ENCODE results near the gene PPM1M. TPM values are rescaled to one million over a fixed set of nuclear protein-coding genes. Genes with fewer than 3 reads are reported as not detected.
A peak's percentile ranks its signal among the peaks of the same experiment; 100 is the strongest.

Gene PPM1M
- total RNA-seq, 1 donor from 2014 or later, result 48.3 TPM

DNA sequence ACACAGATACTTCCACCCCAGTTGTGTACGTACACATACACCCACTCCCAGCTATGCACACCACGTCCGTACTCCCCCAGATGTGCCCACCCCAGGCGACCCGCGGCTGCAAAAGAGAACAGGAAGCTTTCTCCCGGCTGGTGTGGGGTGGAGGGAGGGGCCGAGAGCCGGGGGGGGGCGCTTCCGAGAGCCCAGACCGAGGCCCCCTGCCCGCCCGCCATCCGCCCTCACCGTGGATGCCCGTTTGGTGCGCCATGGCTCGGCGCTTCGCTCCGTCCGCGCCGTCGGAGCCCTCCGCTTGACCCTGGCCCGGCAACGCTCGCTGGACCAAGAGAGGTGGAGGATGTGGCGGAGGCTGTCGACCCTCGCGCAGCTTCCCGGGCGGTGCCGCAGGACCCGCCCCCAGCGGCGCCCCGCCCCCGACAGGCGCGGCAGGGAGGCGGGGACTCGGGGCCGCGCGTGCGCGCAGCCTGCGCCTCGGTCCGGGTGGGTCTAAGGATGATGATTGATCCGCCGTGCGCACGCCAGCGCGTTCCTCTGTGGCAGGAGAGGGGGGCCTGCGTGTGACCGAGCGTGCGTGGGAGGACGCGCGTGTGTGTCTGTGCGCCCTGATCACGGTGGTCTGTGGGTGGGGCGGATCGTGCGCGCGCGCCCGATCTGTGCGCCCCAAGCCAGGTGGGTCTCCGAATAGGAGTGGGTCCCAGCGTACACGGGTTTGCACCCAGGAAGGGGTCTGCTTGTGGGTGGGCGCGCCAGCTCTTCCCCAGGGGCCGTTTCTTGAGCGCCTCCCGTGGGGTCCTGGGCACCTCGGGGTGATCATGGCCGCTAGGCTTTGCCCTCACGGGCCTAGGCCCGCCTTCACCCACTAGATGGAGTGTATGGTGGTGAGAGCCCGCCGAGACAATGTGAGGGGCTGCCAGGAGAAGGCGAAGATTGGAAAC is 6.5 kb upstream of the PPM1M start, which contains the start of gene TWF2:
TWF2 (minus strand) TSS at position 398 of the 941 bp plus-strand sequence; CDS start at position 256, 142 bp downstream.
- Mint-ChIP-seq H3K27ac (peak within 1 kb of the TSS; percentile 99), H3K36me3 (ENCODE audit: low read depth) (peaks cover 17% of the 10 kb centered on the region), H3K27me3 (no peaks in the 10 kb centered on the region), H3K4me1 (peaks cover 62% of the 10 kb centered on the region), H3K4me3 (peak within 1 kb of the TSS; percentile 93), H3K9me3 (no peaks in the 10 kb centered on the region)
- intact Hi-C loops (cut with micrococcal nuclease), result loop anchor here (1.0 kb wide), 3 partner anchors 19 to 49 kb away; partner anchors contain the start of gene WDR82
- DNase-seq, result peak; percentile 97

DNA sequence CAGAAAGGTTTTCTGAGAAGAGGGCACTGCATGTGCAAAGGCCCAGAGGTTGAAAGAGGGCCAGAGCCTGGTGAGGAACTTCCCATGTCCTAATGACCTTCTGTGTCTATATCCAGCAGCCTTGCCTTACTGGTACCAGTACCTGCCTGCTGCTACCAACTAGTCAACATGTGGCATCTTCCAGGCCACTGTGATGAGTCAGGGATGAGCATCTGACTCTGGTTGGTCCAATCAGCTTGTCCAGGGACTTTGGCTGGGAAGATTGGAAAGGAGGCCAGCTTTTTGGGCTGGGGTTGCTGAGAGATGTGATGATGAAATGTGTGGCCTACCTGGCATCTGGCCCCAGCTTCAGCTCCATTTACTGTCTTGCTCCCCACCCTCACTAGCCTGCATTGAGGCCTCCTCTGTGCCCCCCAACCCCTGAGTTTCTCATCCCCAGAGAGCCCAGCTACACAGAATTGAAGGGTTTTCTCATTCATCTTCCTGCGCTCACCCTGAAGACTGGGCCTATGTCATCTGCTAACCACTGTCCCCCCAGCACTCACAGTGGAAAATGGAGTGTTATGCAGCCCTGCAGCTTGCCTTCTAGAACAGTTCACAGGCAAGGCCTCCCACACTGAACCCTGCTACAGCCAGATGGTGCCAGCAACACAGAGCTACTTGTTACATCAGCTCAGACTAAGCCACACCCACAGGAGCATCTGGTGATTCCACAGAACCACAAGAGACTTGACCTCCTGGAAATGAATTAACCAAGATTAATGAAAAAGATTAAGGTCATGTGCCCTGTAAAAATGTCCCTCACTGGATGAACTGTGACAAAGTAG is 5.3 kb upstream of the PPM1M start:
- Mint-ChIP-seq H3K27ac (peak overlapping the region; percentile 99), H3K9me3 (no peaks in the 10 kb centered on the region), H3K27me3 (no peaks in the 10 kb centered on the region), H3K4me3 (peak overlapping the region; percentile 93), H3K4me1 (peaks cover 67% of the 10 kb centered on the region), H3K36me3 (ENCODE audit: low read depth) (peaks cover 11% of the 10 kb centered on the region)
- intact Hi-C loops (cut with micrococcal nuclease), result loop anchor here (1.0 kb wide), 1 partner anchor 13 kb away; no protein-coding TSS in a partner anchor
- DNase-seq, result peak; percentile 86

DNA sequence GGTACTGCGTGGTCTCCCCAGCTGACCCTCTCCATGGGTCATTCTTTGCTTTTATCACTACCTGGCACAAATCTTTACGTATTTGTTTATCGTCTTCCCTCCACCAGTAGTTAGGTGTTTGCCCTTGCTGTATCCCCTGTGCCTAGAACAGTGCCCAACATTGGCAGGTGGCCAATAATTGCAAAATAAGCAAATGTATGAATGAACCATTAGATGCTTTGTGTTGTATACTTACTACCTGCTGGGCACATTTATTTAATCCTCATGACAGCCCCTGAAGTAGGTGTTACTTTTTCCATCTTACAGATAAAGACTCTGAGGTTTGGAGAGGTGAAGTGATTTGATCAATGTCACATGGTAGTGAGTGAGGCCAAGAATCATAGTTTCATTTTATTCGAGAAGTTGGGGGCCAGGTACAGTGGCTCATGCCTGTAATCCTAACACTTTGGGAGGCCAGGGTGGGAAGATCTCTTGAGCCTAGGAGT is 4.6 kb upstream of the PPM1M start:
- Mint-ChIP-seq H3K27ac (peak overlapping the region; percentile 99), H3K4me1 (peaks cover 61% of the 10 kb centered on the region), H3K9me3 (no peaks in the 10 kb centered on the region), H3K4me3 (peak overlapping the region; percentile 93), H3K36me3 (ENCODE audit: low read depth) (peaks cover 11% of the 10 kb centered on the region), H3K27me3 (no peaks in the 10 kb centered on the region)
- no peak for DNase-seq
- intact Hi-C loops (cut with micrococcal nuclease), result loop anchor here (1.0 kb wide), 1 partner anchor 12 kb away; no protein-coding TSS in a partner anchor

DNA sequence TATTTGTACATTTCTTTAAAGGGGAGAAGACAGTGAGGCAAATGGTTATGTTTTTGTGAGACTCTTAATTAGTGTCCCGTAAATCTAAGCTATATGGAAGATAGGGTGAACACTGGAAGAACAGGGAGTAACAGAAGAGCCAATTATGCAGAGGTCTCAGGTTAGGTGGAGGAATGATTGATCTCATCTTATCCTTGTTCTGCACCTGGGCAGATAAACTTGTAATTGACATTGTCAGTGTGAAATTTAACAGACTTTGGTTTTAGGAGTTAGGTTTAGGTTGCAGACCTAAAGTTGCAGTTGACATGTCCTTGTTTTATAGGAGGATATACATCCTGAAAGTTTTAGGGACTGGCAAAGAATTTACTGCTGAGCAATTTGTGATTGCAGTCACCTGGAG is 3.5 kb upstream of the PPM1M start:
- Mint-ChIP-seq H3K27me3 (no peaks in the 10 kb centered on the region), H3K4me1 (peaks cover 65% of the 10 kb centered on the region), H3K9me3 (no peaks in the 10 kb centered on the region), H3K27ac (peak overlapping the region; percentile 83), H3K4me3 (peak overlapping the region; percentile 35), H3K36me3 (ENCODE audit: low read depth) (peaks cover 13% of the 10 kb centered on the region)
- no peak for DNase-seq
- intact Hi-C loops (cut with micrococcal nuclease), result no loop called here

GRCh38 chr3:52243791-52244628 is 1.5 kb upstream of the PPM1M start:
- Mint-ChIP-seq H3K27me3 (no peaks in the 10 kb centered on the region), H3K36me3 (ENCODE audit: low read depth) (peaks cover 29% of the 10 kb centered on the region)
- intact Hi-C loops (cut with micrococcal nuclease), result loop anchor here (1.0 kb wide), 1 partner anchor 9 kb away; no protein-coding TSS in a partner anchor

DNA sequence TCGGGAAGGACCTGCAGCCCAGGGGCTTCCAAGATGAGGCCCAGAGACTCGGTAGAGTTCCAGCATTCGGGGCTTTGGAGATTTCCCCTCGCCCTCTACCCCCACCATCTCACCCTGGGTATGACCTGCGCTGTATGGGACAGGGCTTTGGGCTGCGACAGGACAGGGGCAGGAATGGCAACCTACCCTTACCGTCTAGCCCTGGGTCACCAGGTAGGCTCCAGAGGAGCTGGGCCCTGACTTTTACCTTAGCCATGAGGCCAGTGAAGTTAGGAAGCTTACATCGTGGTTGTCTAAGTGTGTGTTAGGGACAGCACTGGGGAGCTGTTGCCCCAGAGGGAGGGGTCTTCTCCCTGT is 683 bp downstream of the PPM1M start:
- no peaks in the 10 kb centered on the region for H3K27me3 Mint-ChIP-seq
- no peak for DNase-seq
- no peaks in the 10 kb centered on the region for H3K9me3 Mint-ChIP-seq
- peaks cover 71% of the 10 kb centered on the region for H3K4me1 Mint-ChIP-seq
- peak overlapping the region; percentile 91 for H3K27ac Mint-ChIP-seq
- intact Hi-C loops (cut with micrococcal nuclease), result no loop called here
- H3K4me3 Mint-ChIP-seq, result peak overlapping the region; percentile 90
- peaks cover 37% of the 10 kb centered on the region for H3K36me3 Mint-ChIP-seq (ENCODE audit: low read depth)

More at GRCh38 chr3:52243791-52244628, 1.5 kb upstream of the PPM1M start:
- peak overlapping the region; percentile 88 for H3K27ac Mint-ChIP-seq
- peaks cover 74% of the 10 kb centered on the region for H3K4me1 Mint-ChIP-seq
- no peaks in the 10 kb centered on the region for H3K9me3 Mint-ChIP-seq
- H3K4me3 Mint-ChIP-seq, result peak overlapping the region; percentile 81
- DNase-seq, result peak; percentile 72

DNA sequence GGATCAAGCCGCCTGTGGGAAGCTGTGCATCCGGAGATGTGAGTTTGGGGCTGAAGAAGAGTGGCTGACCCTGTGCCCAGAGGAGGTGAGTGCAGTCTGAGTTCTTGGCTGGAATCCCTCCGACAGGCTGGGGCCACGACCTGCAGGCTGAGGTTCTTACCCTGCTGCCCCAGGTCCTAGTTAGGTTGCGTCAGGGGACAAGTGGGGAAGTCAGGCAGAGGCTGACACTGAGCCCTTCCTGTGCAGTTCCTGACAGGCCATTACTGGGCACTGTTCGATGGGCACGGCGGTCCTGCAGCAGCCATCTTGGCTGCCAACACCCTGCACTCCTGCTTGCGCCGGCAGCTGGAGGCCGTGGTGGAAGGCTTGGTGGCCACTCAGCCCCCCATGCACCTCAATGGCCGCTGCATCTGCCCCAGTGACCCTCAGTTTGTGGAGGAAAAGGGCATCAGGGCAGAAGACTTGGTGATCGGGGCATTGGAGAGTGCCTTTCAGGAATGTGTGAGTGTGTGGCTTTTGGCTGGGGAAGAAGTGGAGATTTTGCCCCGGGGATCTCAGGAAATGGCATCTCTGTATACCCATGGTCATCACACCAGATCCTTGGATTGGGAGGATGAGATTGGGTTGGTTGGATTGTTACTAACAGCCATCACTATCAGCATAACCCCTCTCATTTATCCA is 1.3 kb downstream of the PPM1M start:
- intact Hi-C loops (cut with micrococcal nuclease), result no loop called here
- H3K27ac Mint-ChIP-seq, result peak overlapping the region; percentile 91
- H3K36me3 Mint-ChIP-seq (ENCODE audit: low read depth), result peaks cover 40% of the 10 kb centered on the region
- peak overlapping the region; percentile 90 for H3K4me3 Mint-ChIP-seq
- peaks cover 70% of the 10 kb centered on the region for H3K4me1 Mint-ChIP-seq
- H3K27me3 Mint-ChIP-seq, result no peaks in the 10 kb centered on the region
- H3K9me3 Mint-ChIP-seq, result no peaks in the 10 kb centered on the region
- peak; percentile 77 for DNase-seq

- peaks cover 45% of the 10 kb centered on the region for H3K36me3 Mint-ChIP-seq (ENCODE audit: low read depth)
- DNase-seq, result no peak
- H3K27me3 Mint-ChIP-seq, result no peaks in the 10 kb centered on the region
- peak overlapping the region; percentile 90 for H3K4me3 Mint-ChIP-seq
- peak overlapping the region; percentile 91 for H3K27ac Mint-ChIP-seq
- no peaks in the 10 kb centered on the region for H3K9me3 Mint-ChIP-seq
- H3K4me1 Mint-ChIP-seq, result peaks cover 73% of the 10 kb centered on the region
- intact Hi-C loops (cut with micrococcal nuclease), result no loop called here
Observed at GRCh38 chr3:52247409-52248164, 2.0 kb downstream of the PPM1M start.

DNA sequence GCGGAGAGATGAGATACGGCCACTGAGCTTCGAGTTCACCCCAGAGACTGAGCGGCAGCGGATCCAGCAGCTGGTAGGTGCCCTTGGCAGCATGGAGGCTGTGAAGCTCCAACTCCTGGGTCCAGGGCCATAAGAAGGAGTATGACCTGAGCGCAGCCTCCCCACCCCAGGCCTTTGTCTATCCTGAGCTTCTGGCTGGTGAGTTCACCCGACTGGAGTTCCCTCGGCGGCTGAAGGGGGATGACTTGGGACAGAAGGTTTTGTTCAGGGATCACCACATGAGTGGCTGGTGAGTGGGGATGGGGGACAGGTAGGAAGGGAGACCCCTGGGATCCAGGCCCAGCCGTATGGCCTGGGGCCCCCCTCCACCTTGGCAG is 2.6 kb downstream of the PPM1M start:
- peaks cover 48% of the 10 kb centered on the region for H3K36me3 Mint-ChIP-seq (ENCODE audit: low read depth)
- peak overlapping the region; percentile 90 for H3K4me3 Mint-ChIP-seq
- peak overlapping the region; percentile 81 for H3K27ac Mint-ChIP-seq
- intact Hi-C loops (cut with micrococcal nuclease), result no loop called here
- no peak for DNase-seq
- H3K27me3 Mint-ChIP-seq, result no peaks in the 10 kb centered on the region
- H3K9me3 Mint-ChIP-seq, result peaks cover 2% of the 10 kb centered on the region
- peaks cover 74% of the 10 kb centered on the region for H3K4me1 Mint-ChIP-seq

- peak overlapping the region; percentile 41 for H3K4me3 Mint-ChIP-seq
- peaks cover 54% of the 10 kb centered on the region for H3K36me3 Mint-ChIP-seq (ENCODE audit: low read depth)
- intact Hi-C loops (cut with micrococcal nuclease), result no loop called here
- H3K27ac Mint-ChIP-seq, result peak overlapping the region; percentile 85
- H3K4me1 Mint-ChIP-seq, result peaks cover 74% of the 10 kb centered on the region
- peaks cover 2% of the 10 kb centered on the region for H3K27me3 Mint-ChIP-seq
- H3K9me3 Mint-ChIP-seq, result peaks cover 5% of the 10 kb centered on the region
- no peak for DNase-seq
Observed at GRCh38 chr3:52248816-52249547, 3.4 kb downstream of the PPM1M start.

- peaks cover 5% of the 10 kb centered on the region for H3K9me3 Mint-ChIP-seq
- H3K27ac Mint-ChIP-seq, result peak overlapping the region; percentile 85
- intact Hi-C loops (cut with micrococcal nuclease), result loop anchor here (10.0 kb wide), 1 partner anchor 1645 kb away; no protein-coding TSS in a partner anchor
- peaks cover 2% of the 10 kb centered on the region for H3K27me3 Mint-ChIP-seq
- H3K4me3 Mint-ChIP-seq, result no peak overlapping the region
- DNase-seq, result no peak
- H3K36me3 Mint-ChIP-seq (ENCODE audit: low read depth), result peaks cover 60% of the 10 kb centered on the region
- peaks cover 73% of the 10 kb centered on the region for H3K4me1 Mint-ChIP-seq
Observed at GRCh38 chr3:52249683-52250082, 4.1 kb downstream of the PPM1M start.
